ENCODE measurements around the gene SPDYE4. TPM values are rescaled to one million over a fixed set of nuclear protein-coding genes. Genes with fewer than 3 reads are reported as not detected.

Gene SPDYE4
- total RNA-seq, 2 experiments from 2014 or later = not detected

GRCh38 chr17:8791910-8792270, 33.5 kb upstream of the SPDYE4 start:
- no peak overlapping the region for H3K4me2 ChIP-seq (ENCODE audit: low read length)
- no peaks in the 10 kb centered on the region for H3K79me2 ChIP-seq (ENCODE audit: insufficient read depth, low read depth, low read length)
- CTCF ChIA-PET (ENCODE audit: unreplicated experiment) = no interaction called here
- no TSS peak for BruUV-seq (replicated peaks)
- POLR2A ChIA-PET = no interaction called here
- H4K20me1 ChIP-seq (ENCODE audit: insufficient read depth, low read length) = no peaks in the 10 kb centered on the region
- peaks cover 8% of the 10 kb centered on the region for H3K9me3 ChIP-seq (ENCODE audit: low read length)
- H3K36me3 ChIP-seq (ENCODE audit: insufficient read depth, low read length) = no peaks in the 10 kb centered on the region
- no peaks in the 10 kb centered on the region for H3K4me1 ChIP-seq (ENCODE audit: insufficient read depth, low read length, poor library complexity, severe bottlenecking)
- H3K4me3 ChIP-seq (ENCODE audit: low read depth, low read length, poor library complexity, severe bottlenecking) = no peak overlapping the region
- intact Hi-C loops (cut with micrococcal nuclease; ENCODE audit: unreplicated experiment) = no loop called here
- no peak for DNase-seq (ENCODE audit: low spot score)
- no peak for TF ChIP-seq CTCF (conservative IDR thresholded peaks at IDR 0.05; ENCODE audit: low read length)
- no peak for TF ChIP-seq EZH2phosphoT487 (IDR thresholded peaks at IDR 0.05; ENCODE audit: borderline replicate concordance, low read depth, low read length)
- no peak overlapping the region for H3K27ac ChIP-seq (ENCODE audit: low read depth, low read length, poor library complexity, severe bottlenecking)
- H2AFZ ChIP-seq (ENCODE audit: low read length) = no peak overlapping the region
- H3K9me2 ChIP-seq (ENCODE audit: insufficient read depth, low read length) = no peaks in the 10 kb centered on the region

- no peak overlapping the region for H3K27ac ChIP-seq (ENCODE audit: low read depth, low read length, poor library complexity, severe bottlenecking)
- no peaks in the 10 kb centered on the region for H3K4me1 ChIP-seq (ENCODE audit: insufficient read depth, low read length, poor library complexity, severe bottlenecking)
- H3K4me2 ChIP-seq (ENCODE audit: low read length) = no peak overlapping the region
- ChIA-PET POLR2A (no interaction called here), CTCF (ENCODE audit: unreplicated experiment) (no interaction called here)
- H3K4me3 ChIP-seq (ENCODE audit: low read depth, low read length, poor library complexity, severe bottlenecking) = no peak overlapping the region
- TF ChIP-seq CTCF (conservative IDR thresholded peaks at IDR 0.05; ENCODE audit: low read length) (0 out of 2 replicates have a peak, but pooled peaks have one; percentile 12), EZH2phosphoT487 (IDR thresholded peaks at IDR 0.05; ENCODE audit: borderline replicate concordance, low read depth, low read length) (no peak)
- no peak overlapping the region for H2AFZ ChIP-seq (ENCODE audit: low read length)
- H3K9me2 ChIP-seq (ENCODE audit: insufficient read depth, low read length) = no peaks in the 10 kb centered on the region
- no peaks in the 10 kb centered on the region for H3K79me2 ChIP-seq (ENCODE audit: insufficient read depth, low read depth, low read length)
- DNase-seq (ENCODE audit: low spot score) = no peak
- intact Hi-C loops (cut with micrococcal nuclease; ENCODE audit: unreplicated experiment) = no loop called here
- H4K20me1 ChIP-seq (ENCODE audit: insufficient read depth, low read length) = no peaks in the 10 kb centered on the region
- H3K9me3 ChIP-seq (ENCODE audit: low read length) = peaks cover 8% of the 10 kb centered on the region
- BruUV-seq (replicated peaks) = no TSS peak
- H3K36me3 ChIP-seq (ENCODE audit: insufficient read depth, low read length) = no peaks in the 10 kb centered on the region
Measured at GRCh38 chr17:8791248-8791909, 33.0 kb upstream of the SPDYE4 start.

GRCh38 chr17:8789743-8790142, 31.4 kb upstream of the SPDYE4 start:
- Histone ChIP-seq H3K36me3 (ENCODE audit: insufficient read depth, low read length) (no peaks in the 10 kb centered on the region), H3K9me2 (ENCODE audit: insufficient read depth, low read length) (no peaks in the 10 kb centered on the region), H2AFZ (ENCODE audit: low read length) (no peak overlapping the region), H3K9me3 (ENCODE audit: low read length) (peaks cover 8% of the 10 kb centered on the region), H3K27ac (ENCODE audit: low read depth, low read length, poor library complexity, severe bottlenecking) (no peak overlapping the region), H3K4me2 (ENCODE audit: low read length) (no peak overlapping the region), H3K4me1 (ENCODE audit: insufficient read depth, low read length, poor library complexity, severe bottlenecking) (no peaks in the 10 kb centered on the region), H4K20me1 (ENCODE audit: insufficient read depth, low read length) (no peaks in the 10 kb centered on the region), H3K79me2 (ENCODE audit: insufficient read depth, low read depth, low read length) (no peaks in the 10 kb centered on the region), H3K4me3 (ENCODE audit: low read depth, low read length, poor library complexity, severe bottlenecking) (no peak overlapping the region)
- BruUV-seq (replicated peaks) = no TSS peak
- TF ChIP-seq CTCF (conservative IDR thresholded peaks at IDR 0.05; ENCODE audit: low read length) = no peak
- no peak for TF ChIP-seq EZH2phosphoT487 (IDR thresholded peaks at IDR 0.05; ENCODE audit: borderline replicate concordance, low read depth, low read length)
- no peak for DNase-seq (ENCODE audit: low spot score)
- ChIA-PET POLR2A (no interaction called here), CTCF (ENCODE audit: unreplicated experiment) (no interaction called here)
- intact Hi-C loops (cut with micrococcal nuclease; ENCODE audit: unreplicated experiment) = no loop called here

Measured in OCI-LY7 (cell line).